Activated effector memory CD4-positive, alpha-beta T cell treated with anti-CD3 and anti-CD28 coated beads, Interleukin-2, amount 50 U/mL, for 16 hours (primary cell): Measurements from ENCODE around the gene COIL.
A peak's percentile ranks its signal among the peaks of the same experiment; 100 is the strongest.
"Not testable (repeated sequence)": the region's sequence is repeated elsewhere in the genome, so short reads cannot be mapped to it uniquely, and the experiment has no call there.

Experiments
- DNase-seq: peaks from one replicate; pipeline ENCODE4 v3.0.0-alpha.2; 2020

Gene COIL

DNA sequence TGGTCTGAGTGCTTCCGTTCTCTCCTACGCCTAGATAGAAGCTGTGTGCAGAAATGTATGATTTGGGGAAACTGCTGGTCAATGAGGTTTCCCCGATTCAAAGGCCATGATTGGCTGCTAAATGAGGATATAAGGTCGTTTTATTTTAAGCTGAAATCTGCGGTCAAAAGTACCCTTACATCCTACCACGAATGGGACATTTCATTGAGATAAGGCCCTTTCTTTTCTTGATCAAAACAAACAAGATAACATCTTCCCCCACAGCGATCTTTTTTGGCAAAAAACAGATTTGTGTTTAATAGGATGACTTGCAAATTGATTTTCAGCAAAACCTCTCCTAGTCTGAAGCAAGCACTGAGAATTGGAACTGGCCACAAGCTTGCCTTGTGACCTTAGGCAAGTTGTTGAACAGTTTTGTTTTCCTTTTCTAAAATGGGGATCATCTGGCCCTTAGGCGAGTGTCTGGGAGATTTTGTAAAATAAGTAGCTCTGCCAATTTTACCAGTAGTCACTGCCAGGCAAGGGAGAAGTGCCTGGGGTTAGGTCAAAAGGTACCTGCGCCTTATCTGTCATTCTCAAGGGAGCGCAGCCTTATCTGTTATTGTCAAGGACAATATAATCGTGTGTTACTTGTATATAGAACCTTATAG is 17.7 kb upstream of the COIL start:
- no peak for DNase-seq

DNA sequence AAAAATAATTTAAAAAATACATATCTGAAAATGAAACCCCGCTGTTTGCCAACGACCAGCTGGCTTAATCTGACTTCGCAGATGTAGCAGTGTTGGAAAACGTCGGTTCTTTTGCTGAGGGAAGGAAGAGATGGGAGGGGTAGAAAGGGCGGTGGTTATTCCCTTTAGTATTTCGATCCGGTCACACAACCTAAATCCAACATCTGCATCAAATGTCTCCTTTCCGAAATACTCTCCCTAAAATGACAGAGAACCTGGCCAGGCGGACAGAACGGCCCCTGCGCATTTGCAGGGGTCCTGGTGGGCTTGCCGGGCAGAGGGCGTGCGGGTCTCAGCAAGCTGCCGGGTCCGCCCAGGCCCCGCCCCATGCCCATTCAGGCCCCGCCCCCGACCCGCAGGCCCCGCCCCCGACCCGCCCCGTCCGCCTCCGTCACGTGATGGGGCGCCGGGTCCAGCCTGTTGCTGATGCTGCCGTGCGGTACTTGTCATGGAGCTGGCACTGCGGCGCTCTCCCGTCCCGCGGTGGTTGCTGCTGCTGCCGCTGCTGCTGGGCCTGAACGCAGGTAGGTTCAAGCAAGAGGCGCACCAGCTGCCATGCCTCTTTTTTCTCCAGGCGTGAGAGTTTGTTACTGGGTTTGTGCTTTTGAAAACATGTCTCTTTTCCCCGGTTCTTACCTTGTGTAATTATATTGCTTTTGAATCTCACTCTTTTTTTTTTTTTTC is 17.0 kb upstream of the COIL start, which contains the start of gene SCPEP1:
TSS of gene SCPEP1 (plus strand) at position 459 of the 723 bp plus-strand sequence. CDS start at position 488, 29 bp downstream.
- DNase-seq = peak; percentile 93

DNA sequence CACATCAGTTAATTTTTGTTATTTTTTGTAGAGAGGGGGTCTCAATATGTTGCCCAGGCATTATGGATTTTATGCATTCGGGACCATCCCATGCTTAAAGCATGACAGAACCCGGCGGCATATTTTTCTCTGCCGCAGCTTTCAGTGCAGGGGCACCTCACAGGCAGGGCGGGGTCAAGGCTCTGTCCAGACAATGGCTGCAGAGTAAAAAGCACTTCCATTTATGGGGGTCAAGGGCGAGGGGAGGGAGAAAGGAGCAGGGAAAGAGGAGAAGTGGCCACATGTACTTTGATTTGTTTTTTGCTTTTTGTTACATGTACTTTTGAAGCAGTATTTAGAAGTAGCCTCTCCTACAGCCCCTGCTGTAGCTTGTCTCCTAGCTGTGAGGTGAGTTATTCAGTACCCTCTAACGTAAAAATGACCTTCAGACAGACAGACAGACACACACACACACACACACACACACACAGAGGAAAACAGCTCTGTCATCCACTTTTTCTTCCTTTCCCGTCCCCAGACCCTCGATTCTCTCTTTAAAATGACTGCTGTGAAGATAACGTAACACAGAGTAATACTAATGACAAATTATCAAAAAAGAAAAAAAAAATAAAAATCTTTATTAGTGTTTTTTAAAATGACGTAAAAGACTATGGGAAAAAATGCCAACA is 16.2 kb upstream of the COIL start:
- no peak for DNase-seq

DNA sequence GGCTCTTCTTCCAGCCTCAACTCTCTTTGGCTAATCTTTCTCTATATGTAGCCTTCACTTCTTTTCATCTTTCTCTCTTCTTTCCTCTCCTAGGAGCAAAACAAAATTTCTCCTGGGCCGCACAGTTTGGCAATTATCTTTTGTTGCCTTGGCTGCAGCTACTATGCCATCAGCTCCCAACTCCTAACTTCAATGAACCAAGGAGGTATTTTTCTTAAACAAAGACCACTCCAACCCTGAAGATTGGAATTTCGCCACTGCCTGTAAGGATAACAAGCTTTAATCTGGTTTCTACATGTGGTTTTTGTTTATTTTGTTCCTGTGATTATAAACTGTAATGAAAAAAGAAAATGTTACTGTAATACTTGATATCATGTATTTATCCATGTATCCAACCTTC is 14.8 kb upstream of the COIL start:
- no peak for DNase-seq

DNA sequence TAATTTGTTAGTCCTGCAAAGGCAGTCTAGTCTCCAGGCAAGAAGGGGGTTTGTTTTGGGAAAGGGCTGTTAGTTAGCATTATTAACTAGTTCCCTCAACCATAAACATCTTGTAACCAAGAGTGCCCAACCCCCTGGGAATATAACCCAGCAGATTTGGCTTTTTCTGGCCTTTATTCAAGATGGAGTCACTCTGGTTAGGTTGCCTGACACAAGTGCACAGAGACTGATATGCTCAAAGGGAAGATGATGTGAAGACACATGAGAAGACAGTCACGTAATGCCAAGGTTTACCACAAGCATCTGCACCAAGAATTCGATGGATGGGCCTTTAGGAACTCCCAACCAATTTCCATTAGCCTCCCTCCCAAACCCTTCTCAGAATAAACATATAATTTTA is 13.2 kb upstream of the COIL start:
- DNase-seq = no peak

DNA sequence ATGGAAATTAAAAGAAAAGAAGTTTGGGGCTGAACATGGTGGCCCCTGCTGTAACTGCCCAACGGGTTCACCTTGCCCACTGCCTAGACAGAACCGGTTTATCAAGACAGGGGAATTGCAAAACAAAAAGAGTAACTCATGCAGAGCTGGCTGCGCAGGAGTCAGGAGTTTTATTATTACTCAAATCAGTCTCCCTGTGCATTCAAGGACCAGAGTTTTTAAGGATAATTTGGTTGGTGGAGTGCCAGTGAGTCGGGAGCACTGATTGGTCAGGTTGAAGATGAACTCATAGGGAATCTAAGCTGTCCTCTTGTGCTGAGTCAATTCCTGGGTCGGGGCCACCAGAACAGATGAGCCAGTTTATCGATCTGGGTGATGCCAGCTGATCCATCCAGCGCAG is 12.7 kb upstream of the COIL start:
- DNase-seq = no peak

DNA sequence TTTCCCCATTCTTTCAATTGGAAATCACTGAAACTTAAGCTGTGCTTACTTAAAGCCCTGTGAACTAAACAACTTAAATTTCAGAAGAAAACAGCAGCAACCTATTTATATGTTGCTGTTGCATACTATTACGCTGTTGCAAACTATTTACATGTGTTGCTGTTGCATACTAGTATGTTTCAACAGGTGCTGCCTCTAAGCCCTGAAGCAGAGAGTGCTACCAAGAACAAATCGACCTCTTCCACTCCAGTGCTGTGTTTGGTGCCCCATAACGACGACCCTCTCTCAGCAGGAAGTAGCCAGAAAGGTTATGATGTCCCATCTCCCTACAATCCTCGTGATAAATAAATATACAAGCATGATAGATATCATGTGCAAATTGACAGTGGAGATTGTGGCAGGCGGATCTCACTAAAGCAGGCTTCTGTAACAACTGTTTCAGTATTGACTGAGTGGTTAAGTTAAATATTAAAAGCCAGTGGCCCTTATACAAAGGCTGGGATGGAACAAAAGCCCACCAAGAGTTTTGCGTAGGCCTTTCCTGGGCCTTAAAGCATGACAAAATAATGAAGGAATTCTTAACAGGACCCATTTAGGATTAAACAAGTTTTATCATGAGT is 11.4 kb upstream of the COIL start:
- DNase-seq = no peak

DNA sequence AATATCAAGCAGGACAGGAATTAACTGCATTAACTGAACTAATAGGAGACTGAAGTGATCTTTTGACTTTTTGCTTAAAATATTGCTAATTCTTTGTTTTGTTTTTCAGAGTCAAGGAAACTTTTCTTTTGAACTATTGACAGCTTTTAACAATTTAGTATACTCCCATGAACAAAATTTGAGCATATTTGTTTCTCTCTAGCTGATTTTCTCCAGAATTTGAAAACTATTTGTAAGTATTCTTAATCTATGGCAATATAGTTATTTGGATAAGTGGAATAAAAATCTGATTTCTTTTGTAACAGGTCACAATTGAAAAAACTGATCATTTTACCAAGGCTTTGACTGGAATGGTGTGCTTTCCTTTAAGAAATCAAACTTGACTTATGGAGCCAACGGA is 10.1 kb upstream of the COIL start:
- no peak for DNase-seq

DNA sequence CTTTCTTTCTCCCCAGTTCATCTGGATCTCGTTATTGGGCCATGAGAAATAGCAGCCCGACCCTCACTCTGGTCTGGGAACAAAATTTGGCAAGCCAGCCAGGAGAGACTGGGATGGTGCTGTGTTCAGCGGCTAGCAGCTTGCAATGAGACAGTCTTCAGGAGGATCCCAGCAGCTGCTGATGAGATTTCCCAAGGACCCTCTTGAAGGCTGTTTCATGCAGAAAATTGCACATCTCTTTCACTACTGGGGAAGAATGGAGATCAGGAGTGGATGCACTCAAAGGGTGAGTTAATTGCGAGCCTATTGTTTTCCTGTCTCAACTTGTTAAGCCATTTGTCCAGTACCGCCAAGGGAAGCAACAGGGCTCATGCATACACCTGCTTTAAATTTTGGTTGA is 5.5 kb upstream of the COIL start:
- DNase-seq = no peak

DNA sequence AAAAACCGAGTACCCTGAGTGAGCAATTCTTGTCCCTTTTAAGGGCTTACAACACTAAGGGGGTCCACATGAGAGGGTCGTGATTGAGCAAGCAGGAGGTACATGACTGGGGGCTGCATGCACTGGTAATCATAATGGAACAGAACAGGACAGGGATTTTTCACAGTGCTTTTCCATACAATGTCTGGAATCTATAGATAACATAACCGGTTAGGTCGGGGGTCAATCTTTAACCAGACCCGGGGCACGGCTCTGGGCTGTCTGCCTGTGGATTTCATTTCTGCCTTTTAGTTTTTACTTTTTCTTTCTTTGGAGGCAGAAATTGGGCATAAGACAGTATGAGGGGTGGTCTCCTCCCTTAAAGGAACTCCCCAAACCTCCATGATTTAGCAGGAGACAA is 4.8 kb upstream of the COIL start:
- not testable (repeated sequence) for DNase-seq

DNA sequence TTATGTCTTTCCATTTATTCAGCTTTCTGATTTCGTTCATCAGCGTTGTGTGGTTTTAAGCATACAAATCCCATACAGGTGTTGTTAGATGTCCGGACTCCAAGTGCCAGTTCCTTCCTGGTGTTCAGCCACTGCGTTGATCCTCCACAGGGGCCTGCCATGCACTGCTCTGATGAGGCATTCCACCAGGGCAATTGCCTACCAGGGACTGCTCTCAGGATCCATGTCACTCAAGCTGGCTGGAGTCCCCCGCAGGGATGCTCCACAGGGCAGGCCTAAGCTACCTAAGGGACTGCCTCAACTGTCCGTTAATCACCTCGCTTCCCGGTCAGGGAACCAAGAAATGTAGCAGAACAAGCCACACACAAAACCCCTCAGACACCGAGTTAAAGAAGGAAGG is 4.4 kb upstream of the COIL start:
- DNase-seq = not testable (repeated sequence)

DNA sequence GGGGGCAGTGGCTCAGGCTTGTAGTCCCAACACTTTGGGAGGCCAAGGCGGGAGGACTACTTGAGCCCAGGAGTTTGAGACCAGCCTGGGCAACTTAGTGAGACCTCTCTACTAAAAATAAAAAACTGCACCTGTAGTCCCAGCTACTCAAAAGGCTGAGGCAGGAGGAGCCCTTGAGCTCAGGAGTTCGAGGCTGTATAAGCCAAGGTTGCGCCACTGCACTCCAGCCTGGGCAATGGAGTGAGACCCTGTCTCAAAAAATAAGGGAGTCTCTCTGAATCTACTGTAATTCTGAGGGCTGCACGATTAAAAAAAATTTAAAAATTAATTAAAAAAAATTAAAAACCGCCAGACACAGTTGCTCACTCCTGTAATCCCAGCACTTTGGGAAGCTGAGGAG is 3.9 kb downstream of the COIL start:
- no peak for DNase-seq

DNA sequence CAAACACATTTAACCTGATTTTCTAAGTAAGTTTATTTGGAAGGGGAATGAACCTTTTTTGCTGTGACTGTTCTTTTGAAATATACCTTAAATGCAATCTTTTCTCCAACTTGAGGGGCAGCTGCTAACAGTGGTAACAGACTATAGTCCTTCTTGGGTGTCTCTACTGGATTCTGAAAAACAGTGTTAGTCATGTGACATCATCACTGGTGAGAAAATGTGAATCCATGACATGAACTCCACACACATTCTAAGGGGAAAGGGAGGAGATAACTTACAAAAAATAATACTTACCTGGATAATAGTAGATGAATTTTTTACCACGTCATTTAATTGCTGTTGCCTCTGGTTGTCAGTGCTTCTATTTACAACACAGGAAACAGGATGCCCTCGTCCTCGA is 11.3 kb downstream of the COIL start:
- DNase-seq = no peak

DNA sequence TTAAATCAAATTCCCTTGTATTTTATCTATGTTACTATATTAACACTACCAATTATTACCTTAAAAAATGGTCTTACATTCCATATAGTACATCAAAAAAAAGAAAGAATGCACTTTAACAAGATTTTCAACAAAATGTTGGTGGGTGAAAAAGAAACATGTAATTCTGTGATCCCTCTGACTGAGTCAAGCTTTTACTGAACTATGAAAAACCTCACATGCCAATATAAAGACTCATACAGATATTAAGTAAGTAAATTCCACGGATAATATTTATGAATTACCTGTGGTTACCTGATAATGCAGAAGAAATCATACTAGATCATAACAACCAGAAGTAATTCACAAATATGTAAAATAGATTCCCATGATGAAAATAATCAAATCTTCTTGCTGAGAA is 12.4 kb downstream of the COIL start:
- no peak for DNase-seq

DNA sequence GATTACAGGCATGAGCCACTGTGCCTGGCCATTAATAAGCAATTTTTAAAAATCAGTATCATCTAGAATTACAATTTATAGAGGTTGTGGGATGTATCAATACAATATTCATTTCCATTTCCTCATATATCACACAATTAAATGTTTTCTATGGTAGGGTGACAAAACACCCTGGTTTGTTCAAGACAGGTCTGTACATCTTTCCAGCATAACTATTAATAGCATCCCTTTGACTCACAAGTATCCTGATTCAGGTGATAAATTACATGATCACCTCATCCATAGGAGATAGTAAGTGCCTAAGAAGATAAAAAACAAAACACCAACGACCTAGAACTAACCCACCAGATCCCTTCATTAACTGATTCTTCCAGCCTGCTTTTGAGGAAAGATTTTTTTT is 13.1 kb downstream of the COIL start:
- DNase-seq = no peak

DNA sequence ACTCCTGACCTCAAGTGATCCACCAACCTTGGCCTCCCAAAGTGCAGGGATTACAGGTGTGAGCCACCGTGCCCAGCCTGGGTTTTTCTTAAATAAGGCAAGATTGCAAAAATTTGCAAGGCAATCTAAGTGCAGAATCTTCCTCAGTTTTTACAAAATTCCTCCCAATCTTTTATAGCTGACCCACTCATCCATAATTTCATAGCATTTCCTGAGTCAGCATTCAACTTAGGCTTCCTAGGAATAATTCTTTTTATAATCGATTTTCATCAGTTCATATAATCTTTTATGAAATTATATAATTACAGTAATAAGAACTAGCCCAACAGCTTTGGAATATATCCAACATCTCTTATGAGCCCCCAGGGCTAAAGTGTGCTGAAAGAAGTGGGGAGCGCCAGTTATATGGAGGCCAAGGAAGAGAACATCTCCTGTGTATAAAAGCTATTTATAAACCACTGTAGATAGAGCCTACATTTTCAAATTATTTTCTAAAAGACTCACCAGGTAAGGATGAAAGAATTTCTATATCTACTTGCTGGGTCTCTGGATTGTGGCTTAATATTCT is 14.8 kb downstream of the COIL start:
- no peak for DNase-seq

DNA sequence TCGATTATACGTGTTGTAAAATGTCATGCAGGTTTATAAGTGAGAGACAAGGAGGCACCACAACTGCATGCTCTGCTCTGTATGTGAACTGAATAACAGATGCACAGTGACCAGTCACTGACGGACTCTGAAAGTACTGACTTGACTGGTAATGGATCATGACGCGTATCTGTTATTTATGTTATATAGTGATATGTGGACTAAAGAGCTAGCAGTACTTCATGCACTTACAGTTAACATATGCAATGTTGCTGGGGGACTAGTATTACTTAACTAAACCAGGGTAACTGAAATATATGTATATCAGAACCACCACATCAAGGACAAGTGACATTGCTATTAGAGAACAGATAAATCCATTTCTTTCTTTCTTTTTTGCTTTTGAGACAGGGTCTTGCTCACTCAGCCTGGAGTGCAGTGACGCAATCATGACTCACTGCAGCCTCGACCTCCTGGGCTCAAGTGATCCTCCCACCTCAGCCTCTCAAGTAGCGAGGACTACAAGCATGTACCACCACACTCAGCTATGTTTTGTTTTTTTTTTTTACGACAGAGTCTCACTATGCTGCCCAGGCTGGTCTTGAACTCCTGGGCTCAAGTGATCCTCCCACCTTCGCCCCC is 17.2 kb downstream of the COIL start:
- DNase-seq = no peak

DNA sequence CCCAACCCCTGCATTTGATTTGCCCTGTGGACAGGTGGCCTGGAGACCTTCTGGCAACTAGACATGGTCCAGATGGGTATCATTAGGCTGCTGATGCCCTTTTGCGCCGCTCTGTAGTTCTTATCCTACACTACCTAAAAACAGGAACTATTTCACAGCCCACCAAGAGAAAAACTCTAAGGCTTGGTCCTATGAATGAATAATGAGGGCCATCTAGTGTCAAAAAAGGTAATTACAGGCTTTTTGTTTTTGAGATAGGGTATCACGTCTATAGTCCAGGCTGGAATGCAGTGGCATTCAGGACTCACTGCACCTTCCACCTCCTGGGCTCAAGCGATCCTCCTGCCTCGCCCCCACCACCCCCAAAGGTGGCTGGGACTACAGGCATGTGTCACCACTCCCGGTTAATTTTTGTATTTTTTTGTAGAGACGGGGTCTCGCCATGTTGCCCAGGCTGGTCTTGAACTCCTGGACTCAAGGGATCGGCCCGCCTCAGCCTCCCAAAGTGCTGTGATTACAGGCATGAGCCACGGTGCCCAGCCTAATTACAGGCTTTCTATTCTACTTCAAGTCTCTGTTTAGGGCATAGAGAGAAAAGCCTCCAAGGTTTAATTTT is 20.9 kb downstream of the COIL start:
- DNase-seq = no peak

DNA sequence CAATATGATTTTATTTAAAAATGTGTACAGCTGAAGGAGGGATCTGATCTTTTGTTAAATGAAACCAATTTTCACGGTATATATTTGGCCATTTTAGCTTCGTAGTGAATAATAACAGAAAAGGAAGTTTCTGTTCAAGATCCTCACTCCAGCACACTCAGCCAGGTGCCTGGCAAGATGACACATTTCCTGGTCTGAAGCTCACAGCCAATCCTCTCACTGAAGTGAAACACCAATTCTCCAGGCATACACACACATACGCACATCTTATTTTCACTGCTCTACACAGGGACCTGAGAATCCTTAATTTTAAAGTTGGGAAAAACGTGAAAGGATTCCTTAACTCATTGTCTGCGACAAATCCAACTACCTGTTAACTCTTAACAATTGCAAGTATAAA is 22.6 kb downstream of the COIL start:
- DNase-seq = not testable (repeated sequence)

DNA sequence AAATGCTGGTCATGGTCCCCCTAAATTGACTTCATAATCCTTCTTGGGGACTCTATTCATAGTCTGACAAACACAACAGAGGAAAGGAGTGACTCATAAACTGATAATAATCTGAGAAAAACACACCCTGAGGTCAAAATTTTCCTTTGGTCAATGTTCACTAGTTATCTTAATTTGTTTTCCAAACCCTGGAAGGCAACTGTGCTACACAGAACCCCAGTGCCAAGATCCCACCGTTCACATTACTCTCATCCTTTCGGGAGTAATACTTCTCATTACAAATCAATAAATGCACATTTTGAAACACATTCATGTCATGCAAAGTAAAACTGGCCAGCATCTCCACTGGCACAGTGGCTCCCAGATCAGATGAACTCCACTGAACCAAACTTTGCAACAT is 23.2 kb downstream of the COIL start:
- DNase-seq = no peak

DNA sequence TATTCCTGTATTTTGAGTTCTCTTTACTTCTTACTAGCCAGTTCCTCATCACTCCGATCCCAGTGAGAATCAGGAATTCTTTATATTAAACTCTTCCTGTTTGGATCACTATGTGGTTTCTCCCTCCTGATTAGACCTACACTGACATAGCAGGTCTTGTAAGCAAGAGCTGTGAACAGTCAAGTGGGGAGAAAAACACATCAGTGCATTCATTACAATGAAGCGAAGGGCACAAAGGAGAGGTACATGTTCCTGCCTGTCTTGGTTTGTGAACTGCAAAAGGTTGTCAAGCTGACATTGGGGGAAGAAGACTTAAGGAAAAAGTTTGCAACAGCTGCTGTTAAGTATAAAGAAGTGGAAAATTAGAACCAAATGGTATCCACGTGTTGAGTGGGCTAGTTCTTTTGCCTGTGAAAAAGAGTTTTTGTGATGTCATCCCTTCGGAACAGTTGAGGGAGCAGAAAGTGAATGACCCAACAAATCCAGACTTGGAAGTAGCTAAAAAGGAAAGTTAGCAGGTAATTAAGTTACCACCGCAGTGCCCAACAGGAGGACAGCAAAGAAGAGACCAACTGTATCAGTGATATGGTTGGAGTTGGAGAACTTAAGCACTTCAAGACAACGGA is 24.0 kb downstream of the COIL start:
- DNase-seq = no peak

DNA sequence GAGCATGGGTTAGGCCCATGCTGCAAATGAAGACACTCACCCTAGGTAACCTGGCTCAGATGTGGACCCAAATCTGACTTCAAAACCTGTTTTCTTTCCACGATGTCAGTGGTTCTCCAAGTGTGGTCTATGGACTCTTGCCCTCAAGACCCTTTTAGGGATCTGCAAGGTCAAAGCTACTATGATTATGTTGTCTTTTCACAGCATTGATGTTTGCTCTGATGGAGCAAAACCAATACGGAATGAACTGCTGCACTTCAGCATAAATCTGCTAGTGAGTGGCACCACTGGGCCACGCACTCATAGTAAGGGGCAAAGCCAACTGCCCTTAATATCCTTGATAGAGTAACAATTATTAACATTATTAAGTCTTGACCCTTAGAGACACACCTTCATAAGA is 25.4 kb downstream of the COIL start:
- no peak for DNase-seq
